GM08714 (cell line): ENCODE results near the gene ZNHIT2.
A peak's percentile ranks its signal among the peaks of the same experiment; 100 is the strongest.
"Not testable (repeated sequence)": the region's sequence is repeated elsewhere in the genome, so short reads cannot be mapped to it uniquely, and the experiment has no call there.

Source experiments
- H3K4me3 ChIP-seq: fragments of 200-500 bp; sonication (Bioruptor generic); 2 replicates; pipeline ENCODE4 v1.5.1; 2014; ENCODE audit warnings: mild to moderate bottlenecking, low read length, inconsistent platforms
- ZNF274 ChIP-seq: IDR thresholded peaks from 2 replicates; pipeline ENCODE4 v1.6.1; 2012; ENCODE audit warnings: mild to moderate bottlenecking, low read depth, low read length

The ZNHIT2 gene

GRCh38 chr11:65129649-65130441 lies 12.3 kb upstream of the ZNHIT2 start:
- TF ChIP-seq ZNF274: no peak
- no peak overlapping the region for H3K4me3 ChIP-seq

GRCh38 chr11:65128182-65129145 lies 11.0 kb upstream of the ZNHIT2 start:
- no peak overlapping the region for H3K4me3 ChIP-seq
- no peak for TF ChIP-seq ZNF274

- no peak overlapping the region for H3K4me3 ChIP-seq
- no peak for TF ChIP-seq ZNF274
These were observed 10.1 kb upstream of the ZNHIT2 start for GRCh38 chr11:65127473-65128181.

- H3K4me3 ChIP-seq: no peak overlapping the region
- TF ChIP-seq ZNF274: no peak
These were observed 9.2 kb upstream of the ZNHIT2 start for GRCh38 chr11:65126624-65127274.

- no peak overlapping the region for H3K4me3 ChIP-seq
- TF ChIP-seq ZNF274: no peak
These were observed 7.9 kb upstream of the ZNHIT2 start for GRCh38 chr11:65125197-65126056.

GRCh38 chr11:65124480-65125196 lies 7.1 kb upstream of the ZNHIT2 start:
- H3K4me3 ChIP-seq: no peak overlapping the region
- no peak for TF ChIP-seq ZNF274

GRCh38 chr11:65121865-65122696 lies 4.6 kb upstream of the ZNHIT2 start, which contains the start of the genes FAU and MRPL49:
TSS of gene FAU (minus strand) at chr11:65122134. CDS start at chr11:65121813, 321 bp downstream.
TSS of gene MRPL49 (plus strand) at chr11:65122321. CDS start at chr11:65122347, 26 bp downstream.
- peak within 1 kb of the TSS; percentile 76 for H3K4me3 ChIP-seq
- no peak for TF ChIP-seq ZNF274

GRCh38 chr11:65121447-65121864 lies 4.0 kb upstream of the ZNHIT2 start:
- TF ChIP-seq ZNF274: no peak
- H3K4me3 ChIP-seq: peak overlapping the region; percentile 76

- peak overlapping the region; percentile 76 for H3K4me3 ChIP-seq
- TF ChIP-seq ZNF274: no peak
These were observed 3.3 kb upstream of the ZNHIT2 start for GRCh38 chr11:65120831-65121230.

GRCh38 chr11:65119670-65119995 lies 2.1 kb upstream of the ZNHIT2 start:
- TF ChIP-seq ZNF274: no peak
- no peak overlapping the region for H3K4me3 ChIP-seq

- not testable (repeated sequence) for H3K4me3 ChIP-seq
These were observed 1.6 kb upstream of the ZNHIT2 start for GRCh38 chr11:65118891-65119669.
